ENCODE measurements around the gene TMX4. TPM values are rescaled to one million over a fixed set of nuclear protein-coding genes. Genes with fewer than 3 reads are reported as not detected.

Gene TMX4
- total and polyA plus RNA-seq, 2 donors (not counting 3 experiments of a cell fraction or from before 2014, with no cell fraction given), result 6.5 to 30.3 TPM

GRCh38 chr20:8062756-8063155 lies 43.2 kb upstream of the TMX4 start:
- CTCF ChIA-PET, result interaction anchor here (0.9 to 1.2 kb wide), 3 partner anchors 13 to 660 kb away, joined by 3 to 4 read pairs (median 3); no protein-coding TSS in a partner anchor
- H2AFZ ChIP-seq (ENCODE audit: low read depth, low read length), result no peak overlapping the region

More at GRCh38 chr20:8062756-8063155, 43.2 kb upstream of the TMX4 start:
- H3K4me3 ChIP-seq (replicated peaks in 1 of 3; ENCODE audit: insufficient read depth in 1 of 3, low read depth in 1 of 3, low read length in 3 of 3), result no peak overlapping the region
- BruUV-seq (replicated peaks), result no TSS peak
- H4K20me1 ChIP-seq (replicated peaks; ENCODE audit: control insufficient read depth, extremely low read depth, insufficient read depth, low read length), result no peaks in the 10 kb centered on the region
- H3K27ac ChIP-seq (ENCODE audit: insufficient read depth, low read depth, low read length), result no peak overlapping the region
- H3K9ac ChIP-seq (replicated peaks; ENCODE audit: extremely low read depth, insufficient read depth, low read length), result no peak overlapping the region
- H3K4me2 ChIP-seq (ENCODE audit: insufficient read depth, low read length), result no peak overlapping the region
- H3K4me1 ChIP-seq (ENCODE audit: control insufficient read depth, extremely low read depth, insufficient read depth, low read length), result peaks cover 3% of the 10 kb centered on the region
- DNase-seq (ENCODE audit: low read depth, low spot score), result no peak
- intact Hi-C loops (cut with micrococcal nuclease), result no loop called here
- no peaks in the 10 kb centered on the region for H3K9me3 ChIP-seq (replicated peaks; ENCODE audit: control insufficient read depth, insufficient read depth, low read length)
- no peaks in the 10 kb centered on the region for H3K79me2 ChIP-seq (ENCODE audit: control insufficient read depth, insufficient read depth, low read length)
- no peak for FAIRE-seq
- H3K9me1 ChIP-seq (replicated peaks; ENCODE audit: control insufficient read depth, extremely low read depth, insufficient read depth, low read length), result no peaks in the 10 kb centered on the region
- no peaks in the 10 kb centered on the region for H3K27me3 ChIP-seq (ENCODE audit: control insufficient read depth in 2 of 2, insufficient read depth in 2 of 2, low read length in 2 of 2)
- POLR2A ChIA-PET, result no interaction called here
- dilution Hi-C loops (cut with MboI; ENCODE audit: extremely low pct_ligation_motif_present, low sequenced_read_pairs), result no loop called here
- TF ChIP-seq EZH2 (IDR thresholded peaks at IDR 0.05; ENCODE audit: borderline replicate concordance, low read depth, low read length, severe bottlenecking), result no peak
- TF ChIP-seq GATA2 (IDR thresholded peaks at IDR 0.05; ENCODE audit: insufficient read depth, insufficient read length, low read depth, low read length), result no peak
- TF ChIP-seq FOS (IDR thresholded peaks at IDR 0.05; ENCODE audit: borderline replicate concordance, insufficient read depth, low read length), result no peak
- no peak for TF ChIP-seq MYC (IDR thresholded peaks at IDR 0.05; ENCODE audit: low read depth, low read length)
- TF ChIP-seq CTCF (IDR thresholded peaks at IDR 0.05; ENCODE audit: extremely low read depth in 1 of 2, insufficient read depth in 1 of 2, low read depth in 1 of 2, low read length in 2 of 2), result no peak
- no peak for TF ChIP-seq POLR2AphosphoS5 (IDR thresholded peaks at IDR 0.05; ENCODE audit: insufficient read depth, low read depth, low read length)
- TF ChIP-seq POLR2A (IDR thresholded peaks at IDR 0.05; ENCODE audit: low read depth, low read length), result no peak
- TF ChIP-seq JUN (IDR thresholded peaks at IDR 0.05; ENCODE audit: borderline replicate concordance, insufficient read depth, insufficient read length, low read depth), result no peak
- no peak for TF ChIP-seq MAX (IDR thresholded peaks at IDR 0.05; ENCODE audit: insufficient read depth, insufficient read length)
- H3K36me3 ChIP-seq (ENCODE audit: control insufficient read depth in 2 of 2, extremely low read depth in 1 of 2, insufficient read depth in 2 of 2, low read length in 2 of 2), result no peaks in the 10 kb centered on the region

All from endothelial cell of umbilical vein (primary cell).